GM19467 (cell line): ENCODE results near the gene KRT20.
"Not testable (repeated sequence)": the region's sequence is repeated elsewhere in the genome, so short reads cannot be mapped to it uniquely, and the experiment has no call there.

Source experiments
- ATAC-seq: cut with Tn5 transposase; IDR thresholded peaks from one replicate; pipeline ENCODE4 v1.9.1; 2021; ENCODE audit warnings: mild to moderate bottlenecking, moderate library complexity; ENCODE audit not compliant: unreplicated experiment

KRT20 gene

GRCh38 chr17:40901981-40902474 is 17.0 kb upstream of the KRT20 start:
- ATAC-seq, result no peak

- ATAC-seq, result no peak
Measured at GRCh38 chr17:40900809-40901356, 15.8 kb upstream of the KRT20 start.

- ATAC-seq, result no peak
Measured at GRCh38 chr17:40896916-40897455, 11.9 kb upstream of the KRT20 start.

GRCh38 chr17:40895106-40895730 is 10.2 kb upstream of the KRT20 start:
- ATAC-seq, result no peak

- ATAC-seq, result no peak
Measured at GRCh38 chr17:40888196-40888720, 3.2 kb upstream of the KRT20 start.

GRCh38 chr17:40886090-40886489 is 1.0 kb upstream of the KRT20 start:
- ATAC-seq, result no peak

- no peak for ATAC-seq
Measured at GRCh38 chr17:40883626-40884334, 1.3 kb downstream of the KRT20 start.

- ATAC-seq, result no peak
Measured at GRCh38 chr17:40883031-40883430, 2.0 kb downstream of the KRT20 start.

GRCh38 chr17:40879026-40879425 is 6.0 kb downstream of the KRT20 start:
- no peak for ATAC-seq

- ATAC-seq, result no peak
Measured at GRCh38 chr17:40878044-40878443, 7.0 kb downstream of the KRT20 start.

- no peak for ATAC-seq
Measured at GRCh38 chr17:40873801-40874200, 11.2 kb downstream of the KRT20 start.

- no peak for ATAC-seq
Measured at GRCh38 chr17:40873255-40873654, 11.8 kb downstream of the KRT20 start.

GRCh38 chr17:40872416-40872815 is 12.6 kb downstream of the KRT20 start:
- ATAC-seq, result no peak

GRCh38 chr17:40871316-40871715 is 13.7 kb downstream of the KRT20 start:
- no peak for ATAC-seq

- no peak for ATAC-seq
Measured at GRCh38 chr17:40870136-40870535, 14.9 kb downstream of the KRT20 start.

GRCh38 chr17:40866838-40867237 is 18.2 kb downstream of the KRT20 start, which contains the start of gene KRT12:
Gene KRT12, minus strand, starts transcription at chr17:40867223. Its CDS starts 37 bp downstream, at chr17:40867186.
- no peak for ATAC-seq

- no peak for ATAC-seq
Measured at GRCh38 chr17:40864661-40865390, 20.2 kb downstream of the KRT20 start.

- no peak for ATAC-seq
Measured at GRCh38 chr17:40862985-40863733, 21.9 kb downstream of the KRT20 start.

GRCh38 chr17:40859536-40859935 is 25.5 kb downstream of the KRT20 start:
- ATAC-seq, result no peak

GRCh38 chr17:40858667-40859066 is 26.4 kb downstream of the KRT20 start:
- ATAC-seq, result not testable (repeated sequence)
